Measurements from ENCODE around the gene G0S2. TPM values are rescaled to one million over a fixed set of nuclear protein-coding genes. Genes with fewer than 3 reads are reported as not detected.
A peak's percentile ranks its signal among the peaks of the same experiment; 100 is the strongest.

Gene G0S2
- total and polyA plus RNA-seq, 7 donors = 19.3 to 70.5 (median 25.2) TPM

DNA sequence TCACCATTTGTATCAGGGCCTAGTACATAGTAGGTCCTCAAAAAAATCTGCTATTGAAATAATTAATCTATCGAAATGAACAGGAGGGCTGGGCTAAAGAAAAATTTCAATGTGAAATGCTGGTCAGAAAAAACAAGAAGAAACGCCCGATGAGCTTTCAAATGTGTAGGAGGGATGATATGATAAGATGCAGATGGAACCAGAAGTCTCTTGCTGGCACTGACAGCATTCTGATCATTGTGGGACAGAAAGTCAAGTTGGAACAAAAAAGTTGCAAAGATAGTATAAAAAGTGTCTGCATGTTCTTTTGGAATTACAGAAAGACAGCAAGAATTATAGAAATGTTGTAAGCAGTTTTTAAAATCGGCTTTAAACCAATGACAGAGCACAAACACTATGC, 11.1 kb downstream of the G0S2 start:
- H3K27ac ChIP-seq = no peak overlapping the region
- intact Hi-C loops (cut with DNase I) = no loop called here
- no peak overlapping the region for H3K4me3 ChIP-seq
- TF ChIP-seq POLR2A (IDR thresholded peaks at IDR 0.05) = no peak
- no peak for TF ChIP-seq EP300 (IDR thresholded peaks at IDR 0.05)
- TF ChIP-seq, protein P1, sequence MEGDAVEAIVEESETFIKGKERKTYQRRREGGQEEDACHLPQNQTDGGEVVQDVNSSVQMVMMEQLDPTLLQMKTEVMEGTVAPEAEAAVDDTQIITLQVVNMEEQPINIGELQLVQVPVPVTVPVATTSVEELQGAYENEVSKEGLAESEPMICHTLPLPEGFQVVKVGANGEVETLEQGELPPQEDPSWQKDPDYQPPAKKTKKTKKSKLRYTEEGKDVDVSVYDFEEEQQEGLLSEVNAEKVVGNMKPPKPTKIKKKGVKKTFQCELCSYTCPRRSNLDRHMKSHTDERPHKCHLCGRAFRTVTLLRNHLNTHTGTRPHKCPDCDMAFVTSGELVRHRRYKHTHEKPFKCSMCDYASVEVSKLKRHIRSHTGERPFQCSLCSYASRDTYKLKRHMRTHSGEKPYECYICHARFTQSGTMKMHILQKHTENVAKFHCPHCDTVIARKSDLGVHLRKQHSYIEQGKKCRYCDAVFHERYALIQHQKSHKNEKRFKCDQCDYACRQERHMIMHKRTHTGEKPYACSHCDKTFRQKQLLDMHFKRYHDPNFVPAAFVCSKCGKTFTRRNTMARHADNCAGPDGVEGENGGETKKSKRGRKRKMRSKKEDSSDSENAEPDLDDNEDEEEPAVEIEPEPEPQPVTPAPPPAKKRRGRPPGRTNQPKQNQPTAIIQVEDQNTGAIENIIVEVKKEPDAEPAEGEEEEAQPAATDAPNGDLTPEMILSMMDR (IDR thresholded peaks at IDR 0.05) = no peak
- no peak for TF ChIP-seq POLR2AphosphoS5 (IDR thresholded peaks at IDR 0.05)
- peaks cover 0 to 29% (median 15%) of the 10 kb centered on the region in 4 donors for H3K4me1 ChIP-seq
- H3K9me3 ChIP-seq = no peaks in the 10 kb centered on the region
- DNase-seq = no peak
- peaks cover 0 to 3% (median 0%) of the 10 kb centered on the region in 3 donors for H3K27me3 ChIP-seq
- no peaks in the 10 kb centered on the region for H3K36me3 ChIP-seq
- WGBS, 2 donors = 74 to 86% methylated on average over 4 of the region's 4 CpGs

DNA sequence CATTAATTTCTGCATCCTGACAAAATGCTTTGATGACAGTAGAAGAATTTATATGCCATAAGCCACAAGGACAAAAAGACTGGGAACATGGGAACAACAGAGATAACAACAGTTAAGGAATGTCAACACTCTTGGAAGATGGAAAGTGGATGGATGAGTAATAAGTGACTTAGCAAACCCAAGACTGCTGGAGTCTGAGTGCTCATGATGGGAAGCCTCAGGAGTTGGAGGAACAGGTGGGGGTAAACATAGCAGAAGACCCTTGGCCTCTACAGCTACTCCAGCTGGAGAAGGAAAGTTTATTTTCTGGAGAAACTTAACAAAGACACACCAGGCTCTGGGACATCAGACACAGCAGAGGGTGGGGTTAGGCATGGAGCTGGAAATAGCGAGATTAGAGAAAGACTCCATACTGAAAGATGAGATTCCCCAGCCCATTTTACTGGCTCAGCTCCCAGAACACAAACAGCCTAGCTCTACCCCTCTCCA, 13.6 kb downstream of the G0S2 start:
- no peak overlapping the region for H3K27ac ChIP-seq
- no peak overlapping the region for H3K4me3 ChIP-seq
- 66 to 72% methylated on average over 1 of the region's 1 CpG for WGBS, 2 donors
- no peaks in the 10 kb centered on the region for H3K9me3 ChIP-seq
- DNase-seq = no peak
- peaks cover 0 to 3% (median 0%) of the 10 kb centered on the region in 3 donors for H3K27me3 ChIP-seq
- TF ChIP-seq POLR2A (IDR thresholded peaks at IDR 0.05) = no peak
- no peak for TF ChIP-seq EP300 (IDR thresholded peaks at IDR 0.05)
- TF ChIP-seq, protein P1 (IDR thresholded peaks at IDR 0.05) = no peak
- no peak for TF ChIP-seq POLR2AphosphoS5 (IDR thresholded peaks at IDR 0.05)
- intact Hi-C loops (cut with DNase I) = no loop called here
- peaks cover 0 to 34% (median 18%) of the 10 kb centered on the region in 4 donors for H3K4me1 ChIP-seq
- no peaks in the 10 kb centered on the region for H3K36me3 ChIP-seq

DNA sequence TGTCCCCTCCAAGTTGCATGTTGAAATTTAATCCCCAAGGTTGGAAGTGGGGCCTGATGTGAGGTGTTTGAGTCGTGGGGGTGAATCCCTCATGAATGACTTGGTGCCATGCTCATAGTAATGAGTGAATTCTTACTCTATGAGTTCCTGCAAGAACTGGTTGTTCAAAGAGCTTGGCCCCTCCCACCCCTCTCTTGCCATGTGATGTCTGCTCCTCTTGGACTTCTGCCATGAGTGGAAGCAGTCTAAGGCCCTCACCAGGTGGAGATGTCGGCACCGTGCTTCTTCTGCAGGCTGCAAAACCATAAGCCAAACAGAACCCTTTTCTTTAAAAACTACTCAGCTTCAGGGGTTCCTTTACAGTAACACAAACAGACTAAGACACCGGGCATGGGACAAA, 14.3 kb downstream of the G0S2 start:
- intact Hi-C loops (cut with DNase I) = no loop called here
- no peaks in the 10 kb centered on the region for H3K9me3 ChIP-seq
- no peaks in the 10 kb centered on the region for H3K27me3 ChIP-seq
- peaks cover 0 to 34% (median 18%) of the 10 kb centered on the region in 4 donors for H3K4me1 ChIP-seq
- H3K36me3 ChIP-seq = no peaks in the 10 kb centered on the region
- no peak for TF ChIP-seq POLR2A (IDR thresholded peaks at IDR 0.05)
- no peak for TF ChIP-seq POLR2AphosphoS5 (IDR thresholded peaks at IDR 0.05)
- TF ChIP-seq EP300 (IDR thresholded peaks at IDR 0.05) = no peak
- TF ChIP-seq, protein P1 (IDR thresholded peaks at IDR 0.05) = no peak
- DNase-seq = no peak
- WGBS, 2 donors = 59 to 64% methylated on average over 4 of the region's 4 CpGs
- H3K27ac ChIP-seq = no peak overlapping the region
- no peak overlapping the region for H3K4me3 ChIP-seq

DNA sequence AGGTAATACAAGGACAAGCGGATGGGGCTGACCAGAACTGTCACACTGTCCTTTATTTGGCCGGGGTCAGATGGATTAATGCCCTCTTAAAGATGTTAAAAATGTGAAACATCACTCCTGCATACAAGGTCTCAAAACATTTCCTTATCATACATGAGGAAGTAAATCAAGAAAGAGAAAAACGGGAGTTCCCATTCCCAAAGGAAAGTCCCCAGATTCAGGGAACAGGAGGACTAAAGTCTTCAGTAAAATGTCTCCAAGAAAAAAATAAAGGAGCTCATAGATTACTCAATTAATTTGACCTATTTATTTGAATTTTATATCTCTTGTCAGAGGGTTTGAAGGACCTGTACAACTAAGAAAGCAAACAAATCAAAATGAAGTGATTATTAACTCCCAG, 16.0 kb downstream of the G0S2 start:
- H3K4me3 ChIP-seq = no peak overlapping the region
- H3K27ac ChIP-seq = no peak overlapping the region
- H3K27me3 ChIP-seq = no peaks in the 10 kb centered on the region
- no peaks in the 10 kb centered on the region for H3K9me3 ChIP-seq
- TF ChIP-seq POLR2A (IDR thresholded peaks at IDR 0.05) (no peak), EP300 (IDR thresholded peaks at IDR 0.05) (no peak), POLR2AphosphoS5 (IDR thresholded peaks at IDR 0.05) (no peak)
- TF ChIP-seq, protein P1 (IDR thresholded peaks at IDR 0.05) = no peak
- H3K36me3 ChIP-seq = no peaks in the 10 kb centered on the region
- 47 to 69% methylated on average over 3 of the region's 3 CpGs for WGBS, 2 donors
- DNase-seq = no peak
- peaks cover 0 to 29% (median 17%) of the 10 kb centered on the region in 4 donors for H3K4me1 ChIP-seq
- intact Hi-C loops (cut with DNase I) = loop anchor here (5.0 kb wide), 2 partner anchors 49 to 56 kb away; no protein-coding TSS in a partner anchor

DNA sequence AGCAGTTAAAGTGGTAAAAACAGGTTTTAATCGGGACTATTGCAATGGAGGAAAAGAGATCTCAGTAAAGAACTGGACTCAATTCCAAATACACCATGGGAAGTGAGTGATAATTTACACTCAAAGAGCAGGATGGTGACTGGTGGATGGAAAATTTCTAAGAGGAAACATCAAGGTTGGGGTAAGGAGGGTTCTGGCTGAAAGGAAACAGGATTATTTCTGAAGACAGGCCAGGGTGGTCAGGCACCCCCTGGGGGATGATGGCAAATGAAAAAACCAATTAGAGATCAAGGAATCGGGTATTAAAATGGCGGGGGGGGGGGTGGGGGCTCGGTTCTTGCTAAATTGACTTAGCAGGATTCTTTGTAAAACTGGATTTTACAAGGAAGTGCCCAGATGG, 17.1 kb downstream of the G0S2 start:
- H3K27ac ChIP-seq = peak overlapping the region in 1 of 4 donors; percentile 26
- intact Hi-C loops (cut with DNase I) = loop anchor here (5.0 kb wide), 2 partner anchors 50 to 55 kb away; no protein-coding TSS in a partner anchor
- no peaks in the 10 kb centered on the region for H3K9me3 ChIP-seq
- DNase-seq = no peak
- H3K4me1 ChIP-seq = peaks cover 0 to 22% (median 15%) of the 10 kb centered on the region in 4 donors
- no peaks in the 10 kb centered on the region for H3K27me3 ChIP-seq
- TF ChIP-seq POLR2A (IDR thresholded peaks at IDR 0.05) (no peak), EP300 (IDR thresholded peaks at IDR 0.05) (no peak), POLR2AphosphoS5 (IDR thresholded peaks at IDR 0.05) (no peak)
- TF ChIP-seq, protein P1 (IDR thresholded peaks at IDR 0.05) = no peak
- WGBS, 2 donors = 38 to 56% methylated on average over 4 of the region's 4 CpGs
- no peaks in the 10 kb centered on the region for H3K36me3 ChIP-seq
- no peak overlapping the region for H3K4me3 ChIP-seq

Measured in sigmoid colon (tissue), 7 donors.